ENCODE measurements around the gene RGL1.

Gene RGL1

DNA sequence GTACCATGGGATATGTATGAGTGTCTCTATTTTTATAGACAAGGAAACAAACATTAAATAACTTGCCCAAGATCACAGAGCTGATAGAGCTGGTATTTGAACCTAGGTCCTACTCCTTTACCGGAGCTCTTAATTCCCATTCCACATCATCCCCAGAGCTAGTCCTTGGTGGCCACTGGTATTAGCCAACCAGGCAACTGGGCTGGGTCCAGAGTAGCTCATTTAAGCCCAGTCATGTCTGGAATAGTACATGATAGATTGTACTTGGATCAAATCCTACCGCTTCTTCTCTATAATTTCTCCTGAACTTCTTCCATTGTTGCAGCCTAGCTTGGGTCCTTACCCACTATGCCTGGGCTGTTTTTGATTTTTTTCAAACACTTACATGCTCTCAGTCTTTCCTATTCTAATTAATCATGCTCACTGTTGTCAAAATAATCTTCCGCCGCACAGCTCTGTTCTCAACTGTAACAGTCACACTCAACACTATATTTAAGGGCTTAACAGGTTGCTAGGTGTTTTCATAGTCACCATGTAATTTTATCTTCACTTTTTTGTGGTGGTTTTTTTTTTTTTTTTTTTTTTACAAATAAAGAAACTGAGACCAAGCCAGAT is 152.4 kb downstream of the RGL1 start:
- DNase-seq (ENCODE audit: low spot score) = no peak

DNA sequence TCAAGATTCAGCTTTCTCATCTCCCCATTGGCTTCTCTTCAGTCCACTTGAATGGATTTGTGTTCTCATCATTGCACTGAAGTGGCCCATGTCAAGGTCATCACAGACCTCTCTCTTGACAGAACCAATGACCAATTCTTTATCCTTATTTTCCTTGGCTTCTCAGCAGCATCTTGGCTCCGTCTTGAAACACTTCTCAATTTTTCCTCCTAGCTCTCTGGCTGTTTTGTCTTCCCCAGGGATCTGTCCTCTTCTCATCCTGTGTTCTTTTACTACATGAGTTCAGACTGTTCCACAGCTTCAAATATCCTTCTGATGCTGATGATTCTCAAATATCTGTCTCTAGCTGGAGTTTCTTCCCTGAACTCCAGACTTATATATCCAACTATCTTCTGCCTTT is 154.0 kb downstream of the RGL1 start:
- DNase-seq (ENCODE audit: low spot score) = no peak

DNA sequence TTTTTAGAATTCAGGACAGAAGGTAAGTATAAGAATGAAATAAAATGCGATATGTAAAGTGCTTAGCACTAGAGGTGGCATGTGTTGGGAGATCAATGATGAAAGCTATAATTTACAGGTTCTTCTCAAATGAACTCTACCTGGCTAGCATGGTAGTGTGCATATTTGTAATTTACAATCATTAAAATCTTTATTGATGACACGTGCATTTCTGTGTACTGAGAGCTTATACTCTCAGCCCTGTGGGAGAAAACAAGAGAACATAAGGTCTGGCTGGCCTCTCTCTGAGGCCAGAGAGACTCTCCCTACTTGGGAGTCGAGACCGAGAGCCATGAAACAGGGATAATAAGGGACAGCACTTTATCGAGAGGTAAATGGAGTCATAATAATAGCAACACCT is 156.2 kb downstream of the RGL1 start:
- no peak for DNase-seq (ENCODE audit: low spot score)

DNA sequence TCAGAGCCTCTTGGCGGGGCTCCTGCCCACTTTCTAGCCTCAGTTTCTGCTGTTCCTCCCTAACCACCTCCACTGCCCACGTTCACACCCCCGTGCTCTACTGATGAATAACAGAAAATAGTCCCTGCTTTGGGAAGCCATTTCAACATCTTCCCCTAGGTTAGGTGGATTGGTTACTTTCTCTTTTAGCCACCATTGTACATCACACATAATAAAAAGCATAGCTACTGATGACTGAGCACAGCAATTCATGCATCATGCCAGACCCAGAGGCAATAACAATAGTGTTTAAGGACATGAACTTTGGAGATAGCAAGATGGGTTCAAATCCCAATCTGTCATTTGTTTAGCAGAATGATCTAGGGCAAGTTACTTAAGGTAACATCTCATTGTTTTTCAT is 158.0 kb downstream of the RGL1 start:
- no peak for DNase-seq (ENCODE audit: low spot score)

DNA sequence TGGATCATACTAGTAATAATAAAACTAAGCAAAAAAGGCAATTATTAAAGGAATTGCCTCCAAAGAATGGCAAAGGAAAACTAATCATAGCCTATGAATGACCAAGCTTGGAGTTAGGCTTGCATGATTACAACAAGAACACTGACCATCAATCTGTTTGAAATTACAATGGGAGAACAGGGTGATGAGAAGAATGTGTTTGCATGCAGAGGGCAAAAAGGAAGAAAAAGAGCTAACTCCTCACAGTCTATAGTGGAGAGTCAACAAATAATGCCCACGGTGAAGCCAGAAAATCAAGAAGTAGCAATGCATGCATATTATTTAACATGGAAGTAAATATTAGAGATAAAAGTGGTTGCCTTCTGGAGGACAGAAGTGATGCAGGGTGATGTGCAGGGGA is 160.8 kb downstream of the RGL1 start:
- no peak for DNase-seq (ENCODE audit: low spot score)

DNA sequence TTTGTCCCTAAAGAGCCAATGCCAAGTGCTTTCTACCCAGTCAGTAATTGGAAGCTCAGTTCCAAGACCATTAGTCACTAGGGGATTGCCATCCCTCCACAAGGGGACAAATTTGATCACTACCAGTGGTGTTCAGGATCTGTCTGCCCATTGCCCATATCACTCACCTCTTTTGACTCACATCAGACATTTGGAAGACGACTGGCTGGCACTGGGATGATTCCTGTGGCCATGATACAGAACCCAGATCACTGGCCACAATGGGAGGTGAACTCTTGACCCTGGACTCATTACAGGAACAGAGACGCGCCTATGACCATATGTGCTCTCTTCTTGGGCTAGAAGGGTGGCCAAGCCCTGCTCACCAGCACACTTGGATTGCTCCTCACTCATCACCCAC is 161.6 kb downstream of the RGL1 start:
- DNase-seq (ENCODE audit: low spot score) = no peak

DNA sequence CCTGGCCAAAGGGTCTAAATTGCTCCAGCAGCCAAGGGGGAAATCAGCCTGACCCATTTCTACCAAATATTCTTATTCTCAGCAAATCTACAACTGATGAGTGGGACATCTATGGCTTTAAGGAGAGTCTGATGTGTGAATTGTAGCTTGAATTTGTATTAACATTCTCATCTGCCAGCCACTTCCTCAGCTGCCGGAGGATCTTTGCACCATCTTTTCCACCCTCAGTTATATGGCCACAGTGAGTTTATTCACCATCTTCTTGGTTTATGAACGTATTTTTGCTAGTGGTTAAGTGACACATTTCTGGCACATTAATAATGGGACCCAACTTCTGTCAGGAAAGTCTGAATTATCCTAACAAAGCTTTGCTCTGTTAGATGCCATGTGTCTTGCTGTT is 163.0 kb downstream of the RGL1 start:
- DNase-seq (ENCODE audit: low spot score) = no peak

DNA sequence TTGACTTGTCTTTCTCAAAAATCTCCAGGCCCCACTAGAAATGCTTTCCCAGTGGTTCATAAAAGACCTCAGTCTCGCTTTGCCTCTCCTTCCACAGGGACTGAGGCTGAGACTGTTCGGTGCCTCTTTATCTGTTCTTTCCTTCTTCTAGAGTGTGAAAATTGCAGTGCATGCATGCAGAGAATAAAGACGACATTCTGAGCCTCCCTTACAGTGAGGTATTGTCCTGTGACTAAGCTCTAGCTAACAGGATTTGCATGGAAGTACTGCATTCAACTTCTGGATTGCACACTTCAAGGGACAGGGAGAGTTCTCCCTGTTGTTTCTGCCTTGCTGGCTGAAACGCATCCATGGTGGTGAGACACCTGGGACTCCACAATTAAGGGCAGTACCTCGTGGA is 163.5 kb downstream of the RGL1 start:
- no peak for DNase-seq (ENCODE audit: low spot score)

DNA sequence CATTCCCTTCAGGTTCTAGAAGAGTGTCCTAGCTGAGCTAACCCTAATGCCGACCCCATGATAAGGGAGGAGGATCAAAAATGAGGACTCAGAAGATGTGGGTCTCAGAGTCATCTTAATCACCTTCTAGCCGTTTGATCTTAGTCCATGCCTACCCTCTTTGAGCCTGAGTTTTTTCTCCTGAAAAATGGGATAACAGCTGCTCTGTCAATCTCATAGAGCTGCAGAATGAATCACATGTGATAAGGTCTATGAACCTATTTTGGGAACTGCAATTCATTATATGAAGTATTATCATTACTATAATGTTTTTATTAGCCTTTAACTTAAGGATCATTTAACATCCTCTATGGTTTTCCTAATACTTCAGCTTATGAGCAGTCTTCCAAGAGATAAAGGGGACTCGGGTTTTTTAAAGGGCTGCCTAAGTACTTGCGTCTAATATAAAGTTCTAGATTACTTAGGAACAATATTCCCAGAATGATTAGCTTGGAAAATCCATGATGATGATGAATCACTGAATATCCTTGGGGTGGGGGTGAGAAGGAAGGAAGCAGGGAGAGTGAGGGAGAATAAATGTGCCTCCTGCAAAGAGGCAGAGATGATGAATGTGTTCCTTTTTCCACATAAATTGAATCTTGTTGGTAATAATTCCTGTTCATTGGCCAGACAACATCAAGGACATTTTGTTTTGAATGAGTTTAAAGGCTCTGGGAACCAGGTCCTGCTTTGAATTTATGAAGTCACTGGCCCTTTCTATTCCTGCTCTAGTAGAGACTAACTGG is 165.8 kb downstream of the RGL1 start:
- no peak for DNase-seq (ENCODE audit: low spot score)

DNA sequence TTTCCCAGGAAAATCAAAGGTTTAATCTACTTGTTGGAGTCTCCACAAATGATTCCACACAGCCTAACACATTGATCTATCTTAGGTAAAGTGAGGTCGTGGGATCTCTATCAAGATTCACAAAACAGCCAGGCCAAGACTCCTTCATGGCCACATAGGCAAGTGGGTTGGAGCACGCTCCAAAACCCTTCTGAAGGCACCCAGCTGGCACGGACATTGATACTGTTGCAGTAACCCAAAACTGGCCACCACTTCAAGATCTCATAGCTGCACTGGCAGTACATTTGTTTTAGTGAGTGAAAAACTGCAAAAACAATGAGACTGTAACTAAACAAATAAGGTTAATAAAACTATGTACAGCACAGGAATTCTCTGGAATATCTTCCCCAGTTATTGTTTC is 170.7 kb downstream of the RGL1 start:
- no peak for DNase-seq (ENCODE audit: low spot score)

DNA sequence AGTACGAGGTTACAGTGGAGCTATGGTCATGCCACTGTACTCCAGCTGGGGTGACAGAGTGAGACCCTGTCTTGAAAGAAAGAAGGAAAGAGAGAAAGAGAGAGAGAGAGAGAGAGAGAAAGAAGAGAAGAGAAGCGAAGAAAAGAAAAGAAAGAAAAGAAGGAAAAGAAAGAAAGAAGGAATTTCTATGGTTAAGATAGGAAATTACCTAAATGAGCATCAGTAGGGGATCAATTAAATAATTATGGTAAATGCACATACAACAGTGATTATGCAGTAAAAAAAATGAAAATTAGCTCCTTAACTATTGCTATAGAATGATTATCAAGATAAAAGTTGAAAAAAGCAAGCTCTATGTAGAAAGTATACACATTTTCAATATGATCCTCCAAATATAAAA is 172.8 kb downstream of the RGL1 start:
- DNase-seq (ENCODE audit: low spot score) = no peak
